HepG2 (cell line): ENCODE measurements around the gene RICTOR. TPM values are rescaled to one million over a fixed set of nuclear protein-coding genes. Genes with fewer than 3 reads are reported as not detected.

Source experiments
- ATAC-seq: fragments of 200-7000 bp; cut with Tn5 transposase; 3 replicates; pipeline ENCODE4 v1.9.1; 2020; ENCODE audit warnings: mild to moderate bottlenecking, moderate library complexity
- BruUV-seq: library from RNA; stranded (reverse); fragments of 400-500 nt; replicated peaks from 2 replicates; lab custom pipeline; 2021; lab: Mats Ljungman, UMichigan
- CTCF ChIA-PET: fragments of 300-600 bp; formaldehyde crosslinking; extraction: SDS; loops from one replicate; lab custom pipeline; 2021; ENCODE audit warnings: low total read pairs, inconsistent platforms, low intra/inter-chr PET ratio; lab: Yijun Ruan, JAX
- POLR2A ChIA-PET: fragments of 350-600 bp; sonication (Branson Sonifier 250); formaldehyde crosslinking; loops from one replicate; lab custom pipeline; 2020; ENCODE audit warnings: antibody characterized with exemption, inconsistent platforms; lab: Yijun Ruan, JAX
- DNase-seq: peaks from one replicate; pipeline ENCODE4 v3.0.0-alpha.2; 2015; ENCODE audit warnings: low spot score
- FAIRE-seq: peaks from 3 replicates; lab custom pipeline; 2011; peaks lifted over from hg19 to GRCh38; lab: Jason Lieb, UNC
- H2AFZ ChIP-seq: one replicate; pipeline ENCODE4 v1.6.1; 2011; ENCODE audit warnings: low read length, inconsistent platforms
- H3K27ac ChIP-seq: fragments of 300-600 bp; 3 replicates; pipeline ENCODE4 v1.8.0; 2011; ENCODE audit warnings: mixed run types, mild to moderate bottlenecking, mixed read lengths, low read length, inconsistent platforms; ENCODE audit not compliant: insufficient read depth; ENCODE audit errors: extremely low read length
- H3K27me3 ChIP-seq, 2 experiments: fragments of 200-600 bp in 1 of 2; 2 replicates in 1 of 2; 3 replicates in 1 of 2; pipeline versions ENCODE4 v1.6.0 to v1.8.0; 2011; ENCODE audit warnings: low read length in 2 of 2, mild to moderate bottlenecking in 2 of 2, moderate library complexity in 2 of 2, inconsistent platforms in 1 of 2; ENCODE audit not compliant: insufficient read depth in 2 of 2, control insufficient read depth in 1 of 2
- H3K36me3 ChIP-seq, 2 experiments: fragments of 200-600 bp in 1 of 2; replicated peaks in 1 of 2; 2 replicates in 1 of 2; 3 replicates in 1 of 2; pipeline versions ENCODE4 v1.5.1 to v1.8.0; 2011; ENCODE audit warnings: low read length in 2 of 2, inconsistent platforms in 1 of 2; ENCODE audit not compliant: insufficient read depth in 2 of 2, control insufficient read depth in 1 of 2
- H3K4me1 ChIP-seq: 2 replicates; pipeline ENCODE4 v1.5.1; 2012; ENCODE audit warnings: low read length, inconsistent platforms; ENCODE audit not compliant: insufficient read depth
- H3K4me2 ChIP-seq: 2 replicates; pipeline ENCODE4 v1.6.0; 2011; ENCODE audit warnings: low read depth, low read length, inconsistent platforms
- H3K4me3 ChIP-seq, 3 experiments: fragments of 200-600 bp in 1 of 3; sonication (generic), shearing (Covaris generic) in 1 of 3; replicated peaks in 1 of 3; 2 replicates each; pipeline ENCODE4 v1.5.1; 2011 to 2016; ENCODE audit warnings: low read length in 3 of 3, inconsistent platforms in 2 of 3, low read depth in 2 of 3, mild to moderate bottlenecking in 2 of 3, control low read depth in 1 of 3, mixed read lengths in 1 of 3; ENCODE audit not compliant: insufficient read depth in 1 of 3
- H3K79me2 ChIP-seq: one replicate; pipeline ENCODE4 v1.6.1; 2011; ENCODE audit warnings: low read length, inconsistent platforms; ENCODE audit not compliant: insufficient read depth
- H3K9ac ChIP-seq: 2 replicates; pipeline ENCODE4 v1.6.0; 2011; ENCODE audit warnings: mild to moderate bottlenecking, low read depth, low read length, inconsistent platforms; ENCODE audit not compliant: insufficient read depth
- H3K9me3 ChIP-seq: 2 replicates; pipeline ENCODE4 v1.5.1; 2012; ENCODE audit warnings: mild to moderate bottlenecking, low read length
- H4K20me1 ChIP-seq: 2 replicates; pipeline ENCODE4 v1.6.0; 2011; ENCODE audit warnings: inconsistent platforms, mild to moderate bottlenecking, low read length, moderate library complexity; ENCODE audit not compliant: insufficient read depth
- AGO1 ChIP-seq: fragments of 200-400 bp; formaldehyde crosslinking; IDR thresholded peaks from 2 replicates; pipeline ENCODE4 v1.6.1; 2017; ENCODE audit warnings: mild to moderate bottlenecking, low read depth, low read length, moderate library complexity; ENCODE audit not compliant: poor library complexity, severe bottlenecking
- ARID3A ChIP-seq: IDR thresholded peaks from 2 replicates; pipeline ENCODE4 v1.6.1; 2012; ENCODE audit warnings: low read depth, low read length, improper control_type of control experiment
- CTCF ChIP-seq: sonication (generic); formaldehyde crosslinking; IDR thresholded peaks from 2 replicates; pipeline ENCODE4 v1.5.0; 2020; ENCODE audit warnings: mild to moderate bottlenecking, missing genetic modification reagents, moderate library complexity
- GABPB1 ChIP-seq: IDR thresholded peaks from 2 replicates; pipeline ENCODE4 v1.6.1; 2016; ENCODE audit warnings: mild to moderate bottlenecking, missing genetic modification reagents, moderate library complexity, missing compliant biosample characterization
- GATAD2A ChIP-seq: IDR thresholded peaks from 2 replicates; pipeline ENCODE4 v1.6.1; 2016
- GPN1 ChIP-seq: sonication (generic); formaldehyde crosslinking; IDR thresholded peaks from 2 replicates; pipeline ENCODE4 v1.5.1; 2020; ENCODE audit warnings: missing genetic modification reagents, borderline replicate concordance
- HNRNPK ChIP-seq: fragments of 200-400 bp; formaldehyde crosslinking; IDR thresholded peaks from 2 replicates; pipeline ENCODE4 v1.6.1; 2018; ENCODE audit warnings: low read length, low read depth, moderate library complexity, mild to moderate bottlenecking; ENCODE audit not compliant: poor library complexity, severe bottlenecking
- MED8 ChIP-seq: sonication (generic); formaldehyde crosslinking; IDR thresholded peaks from 2 replicates; pipeline ENCODE4 v1.8.1; 2023; ENCODE audit warnings: mild to moderate bottlenecking, missing genetic modification reagents; ENCODE audit not compliant: insufficient replicate concordance
- NR2F2 ChIP-seq: IDR thresholded peaks from 2 replicates; pipeline ENCODE4 v1.6.1; 2012; ENCODE audit warnings: low read depth, inconsistent platforms, borderline replicate concordance
- PAF1 ChIP-seq: IDR thresholded peaks from 2 replicates; pipeline ENCODE4 v1.6.1; 2016; ENCODE audit warnings: missing genetic modification reagents, missing compliant biosample characterization
- PPARG ChIP-seq: conservative IDR thresholded peaks from 2 replicates; pipeline ENCODE4 v1.6.1; 2016; ENCODE audit warnings: missing biosample characterization, missing genetic modification reagents
- RAD21 ChIP-seq: fragments of 450-650 bp; formaldehyde crosslinking; IDR thresholded peaks from 2 replicates; pipeline ENCODE4 v1.5.0; 2020; ENCODE audit warnings: mild to moderate bottlenecking
- REPIN1 ChIP-seq: sonication (generic); formaldehyde crosslinking; IDR thresholded peaks from 2 replicates; pipeline ENCODE4 v1.8.0; 2022; ENCODE audit warnings: missing genetic modification reagents, low read depth, mild to moderate bottlenecking, borderline replicate concordance
- RFXANK ChIP-seq: IDR thresholded peaks from 2 replicates; pipeline ENCODE4 v1.6.1; 2016
- RXRB ChIP-seq: IDR thresholded peaks from 2 replicates; pipeline ENCODE4 v1.6.1; 2016; ENCODE audit warnings: borderline replicate concordance, missing genetic modification reagents, missing compliant biosample characterization
- SMAD3 ChIP-seq: sonication (generic); formaldehyde crosslinking; IDR thresholded peaks from 2 replicates; pipeline ENCODE4 v1.4.0; 2020; ENCODE audit warnings: missing genetic modification reagents
- SMC3 ChIP-seq: IDR thresholded peaks from 2 replicates; pipeline ENCODE4 v1.6.1; 2011; ENCODE audit warnings: low read length, improper control_type of control experiment
- STAG1 ChIP-seq: sonication (generic); formaldehyde crosslinking; IDR thresholded peaks from 2 replicates; pipeline ENCODE4 v1.4.0; 2020; ENCODE audit warnings: missing genetic modification reagents
- THAP11 ChIP-seq: IDR thresholded peaks from 2 replicates; pipeline ENCODE4 v1.6.1; 2016; ENCODE audit warnings: missing biosample characterization, missing genetic modification reagents
- ZFP37 ChIP-seq: sonication (generic); formaldehyde crosslinking; IDR thresholded peaks from 2 replicates; pipeline ENCODE4 v1.4.0; 2020; ENCODE audit warnings: missing genetic modification reagents, borderline replicate concordance
- ZNF329 ChIP-seq: sonication (generic); formaldehyde crosslinking; IDR thresholded peaks from 2 replicates; pipeline ENCODE4 v1.9.0; 2021; ENCODE audit warnings: low read depth, mild to moderate bottlenecking, missing genetic modification reagents
- ZNF598 ChIP-seq: sonication (generic); formaldehyde crosslinking; IDR thresholded peaks from 2 replicates; pipeline ENCODE4 v1.5.1; 2020; ENCODE audit warnings: mild to moderate bottlenecking, missing genetic modification reagents, borderline replicate concordance
- WGBS: methylation state at CpG from one replicate; pipeline ENCODE4 v1.1.6; 2017; ENCODE audit warnings: low lambda C conversion rate; 5-methylcytosine and 5-hydroxymethylcytosine counted together
- in situ Hi-C: cut with HindIII; loops from 2 replicates; pipeline ENCODE4 v1.10.0; 2017; ENCODE audit warnings: low pct_unique_long_range_greater_than_20kb; ENCODE audit not compliant: extremely low pct_ligation_motif_present
- intact Hi-C: fragments of 100-400 bp; cut with micrococcal nuclease; formaldehyde crosslinking; loops from one replicate; pipeline ENCODE4 v1.10.0; 2022; ENCODE audit not compliant: unreplicated experiment
- polyA plus RNA-seq, 8 experiments: library from polyadenylated mRNA; depleted of rRNA in 3 of 8; stranded (reverse) in 7 of 8; unstranded in 1 of 8; fragments of >200 nt; fragmentation: Illumina TruSeq in 4 of 8; extraction: Trizol in 4 of 8; gene quantifications; 2 replicates each; pipeline versions ENCODE4 v1.2.1 to v1.2.3, GENCODE V29; 2011 to 2016; ENCODE audit warnings: low read depth in 4 of 8, missing spikeins in 1 of 8, mixed read lengths in 1 of 8; ENCODE audit not compliant: insufficient read depth in 1 of 8
- total RNA-seq, 5 experiments: library from RNA; depleted of rRNA; stranded (reverse); fragments of >200 nt; fragmentation: Illumina TruSeq; extraction: Trizol; gene quantifications; 2 replicates each; pipeline ENCODE4 v1.2.3, GENCODE V29; 2016; ENCODE audit warnings: low read depth in 1 of 5

Gene RICTOR
- total and polyA plus RNA-seq, 2 of the 13 experiments (the other 11 are each of a cell fraction or from before 2014, with no cell fraction given), result 10.7 to 15.4 TPM

- ATAC-seq, result peak; percentile 80
- ChIA-PET POLR2A (interaction anchor here (1.1 kb wide), 1 partner anchor 20 kb away, joined by 3 read pairs; no protein-coding TSS in a partner anchor), CTCF (interaction anchor here (1.8 to 1.9 kb wide), 2 partner anchors 75 to 86 kb away, joined by 7 to 19 read pairs; no protein-coding TSS in a partner anchor)
- H3K9ac ChIP-seq, result no peak overlapping the region
- no peaks in the 10 kb centered on the region for H3K9me3 ChIP-seq
- BruUV-seq, result no TSS peak
- H3K27me3 ChIP-seq, result no peaks in the 10 kb centered on the region
- intact Hi-C loops, result loop anchor here (1.0 kb wide), 2 partner anchors 75 to 86 kb away; no protein-coding TSS in a partner anchor
- H4K20me1 ChIP-seq, result no peaks in the 10 kb centered on the region
- WGBS, result 8% methylated on average over 3 of the region's 3 CpGs
- H3K79me2 ChIP-seq, result no peaks in the 10 kb centered on the region
- no peaks in the 10 kb centered on the region for H3K36me3 ChIP-seq
- H3K4me3 ChIP-seq, result no peak overlapping the region; a peak in 1 of 6 replicates
- in situ Hi-C loops, result no loop called here
- FAIRE-seq, result peak; percentile 74
- H3K4me1 ChIP-seq, result peaks cover 16% of the 10 kb centered on the region
- peak overlapping the region; percentile 55 for H3K4me2 ChIP-seq
- H3K27ac ChIP-seq, result no peak overlapping the region
- H2AFZ ChIP-seq, result peak overlapping the region; percentile 9
- peak; percentile 56 for DNase-seq
- no peak for TF ChIP-seq NR2F2
- TF ChIP-seq THAP11 (CRISPR knock-in tag), result 0 out of 2 replicates have a peak, but pooled peaks have one; percentile 28
- TF ChIP-seq RAD21 (CRISPR knock-in tag), result peak; percentile 36; the same call in 1 of the 2 replicates
- peak; percentile 76 for TF ChIP-seq STAG1 (CRISPR knock-in tag)
- TF ChIP-seq PPARG (CRISPR knock-in tag), result peak; percentile 54; the same call in 1 of the 2 replicates
- TF ChIP-seq HNRNPK, result no peak
- no peak for TF ChIP-seq GPN1 (CRISPR knock-in tag)
- no peak for TF ChIP-seq PAF1 (CRISPR knock-in tag)
- TF ChIP-seq SMAD3 (CRISPR knock-in tag), result 0 out of 2 replicates have a peak, but pooled peaks have one; percentile 23
- peak; percentile 84 for TF ChIP-seq SMC3
- no peak for TF ChIP-seq ZFP37
- TF ChIP-seq ZNF598 (CRISPR knock-in tag), result no peak
- no peak for TF ChIP-seq GABPB1
- peak; percentile 81 for TF ChIP-seq CTCF (CRISPR knock-in tag)
- 0 out of 2 replicates have a peak, but pooled peaks have one; percentile 33 for TF ChIP-seq GATAD2A (CRISPR knock-in tag)
- 0 out of 2 replicates have a peak, but pooled peaks have one; percentile 14 for TF ChIP-seq RXRB
- TF ChIP-seq ZNF329 (CRISPR knock-in tag), result no peak
- 0 out of 2 replicates have a peak, but pooled peaks have one; percentile 34 for TF ChIP-seq RFXANK (CRISPR knock-in tag)
- TF ChIP-seq REPIN1 (CRISPR knock-in tag), result no peak
- no peak for TF ChIP-seq AGO1
- 0 out of 2 replicates have a peak, but pooled peaks have one; percentile 28 for TF ChIP-seq ARID3A
- TF ChIP-seq MED8 (CRISPR knock-in tag), result no peak
Measured at GRCh38 chr5:39080597-39081204, 6.5 kb upstream of the RICTOR start.
